Sigmoid colon (tissue), 4 donors: Measurements from ENCODE around the gene OR10K2.
"Not testable (repeated sequence)": the region's sequence is repeated elsewhere in the genome, so short reads cannot be mapped to it uniquely, and the experiment has no call there.

ENCODE experiments used
- EP300 ChIP-seq, 4 donors: sonication (generic); formaldehyde crosslinking; IDR thresholded peaks; one replicate each; pipeline ENCODE4 v1.6.1; 2017; ENCODE audit warnings: antibody characterized with exemption in 4 of 4
- TF ChIP-seq, protein P1 (sequence below), 4 experiments: fragments of 450-650 bp in 3 of 4; fragments of 200-600 bp in 1 of 4; IDR thresholded peaks; one replicate each; pipeline ENCODE4 v1.5.1; 2016 to 2019; ENCODE audit warnings: antibody characterized with exemption in 4 of 4, mild to moderate bottlenecking in 3 of 4, moderate library complexity in 2 of 4

DNA sequence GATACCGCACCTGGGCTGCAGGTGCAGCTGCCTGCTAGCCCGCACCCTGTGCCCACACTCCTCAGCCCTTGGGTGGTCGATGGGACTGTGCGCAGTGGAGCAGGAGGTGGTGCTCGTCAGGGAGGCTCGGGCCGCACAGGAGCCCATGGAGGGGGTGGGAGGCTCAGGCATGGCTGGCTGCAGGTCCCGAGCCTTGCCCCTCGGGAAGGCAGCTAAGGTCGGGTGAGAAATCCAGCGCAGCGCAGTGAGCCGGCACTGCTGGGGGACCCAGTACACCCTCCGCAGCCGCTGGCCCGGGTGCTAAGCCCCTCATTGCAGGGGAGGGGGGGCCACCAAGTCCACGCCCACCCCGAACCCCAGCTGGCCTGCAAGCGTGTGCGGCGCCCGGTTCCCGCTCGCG, 51.9 kb downstream of the OR10K2 start:
- not testable (repeated sequence) for TF ChIP-seq EP300 (IDR thresholded peaks at IDR 0.05)
- TF ChIP-seq, protein P1, sequence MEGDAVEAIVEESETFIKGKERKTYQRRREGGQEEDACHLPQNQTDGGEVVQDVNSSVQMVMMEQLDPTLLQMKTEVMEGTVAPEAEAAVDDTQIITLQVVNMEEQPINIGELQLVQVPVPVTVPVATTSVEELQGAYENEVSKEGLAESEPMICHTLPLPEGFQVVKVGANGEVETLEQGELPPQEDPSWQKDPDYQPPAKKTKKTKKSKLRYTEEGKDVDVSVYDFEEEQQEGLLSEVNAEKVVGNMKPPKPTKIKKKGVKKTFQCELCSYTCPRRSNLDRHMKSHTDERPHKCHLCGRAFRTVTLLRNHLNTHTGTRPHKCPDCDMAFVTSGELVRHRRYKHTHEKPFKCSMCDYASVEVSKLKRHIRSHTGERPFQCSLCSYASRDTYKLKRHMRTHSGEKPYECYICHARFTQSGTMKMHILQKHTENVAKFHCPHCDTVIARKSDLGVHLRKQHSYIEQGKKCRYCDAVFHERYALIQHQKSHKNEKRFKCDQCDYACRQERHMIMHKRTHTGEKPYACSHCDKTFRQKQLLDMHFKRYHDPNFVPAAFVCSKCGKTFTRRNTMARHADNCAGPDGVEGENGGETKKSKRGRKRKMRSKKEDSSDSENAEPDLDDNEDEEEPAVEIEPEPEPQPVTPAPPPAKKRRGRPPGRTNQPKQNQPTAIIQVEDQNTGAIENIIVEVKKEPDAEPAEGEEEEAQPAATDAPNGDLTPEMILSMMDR (IDR thresholded peaks at IDR 0.05), result not testable (repeated sequence)
